ENCODE measurements around the gene UPF3A.

- TF ChIP-seq CTCF (IDR thresholded peaks at IDR 0.05): no peak
- no peak for TF ChIP-seq POLR2A (IDR thresholded peaks at IDR 0.05)
Observed at GRCh38 chr13:114256547-114256946, 24.9 kb upstream of the UPF3A start.
